Tibial artery (tissue), 4 donors: ENCODE results near the gene SLC37A1.

Experiments
- DNase-seq, 2 donors: peaks; one replicate each; pipeline ENCODE4 v3.0.0-alpha.2; 2019
- H3K27ac ChIP-seq, 2 donors: fragments of 200-600 bp; sonication (generic) in 1 of 2; 1 replicate in 1 of 2; 2 replicates in 1 of 2; pipeline ENCODE4 v1.5.1; 2018 to 2019; ENCODE audit warnings: mild to moderate bottlenecking in 1 of 2
- H3K27me3 ChIP-seq, 2 donors: fragments of 200-600 bp; sonication (generic) in 1 of 2; one replicate each; pipeline versions ENCODE4 v1.5.1 to v1.6.0; 2016 to 2019
- H3K36me3 ChIP-seq, 3 donors: fragments of 200-600 bp; sonication (generic) in 2 of 3; one replicate each; pipeline ENCODE4 v1.5.1; 2016 to 2019; ENCODE audit warnings: mild to moderate bottlenecking in 2 of 3
- H3K4me1 ChIP-seq, 4 donors: fragments of 200-600 bp; sonication (generic) in 2 of 4; 1 replicate in 3 of 4; 2 replicates in 1 of 4; pipeline ENCODE4 v1.5.1; 2016 to 2019
- H3K4me3 ChIP-seq, 2 donors: fragments of 200-600 bp; sonication (generic) in 1 of 2; 1 replicate in 1 of 2; 2 replicates in 1 of 2; pipeline ENCODE4 v1.5.1; 2018 to 2019; ENCODE audit warnings: mild to moderate bottlenecking in 2 of 2
- H3K9me3 ChIP-seq, 3 donors: fragments of 200-600 bp; sonication (generic) in 1 of 3; one replicate each; pipeline ENCODE4 v1.5.1; 2016 to 2019
- intact Hi-C: fragments of 100-400 bp; cut with DNase I; formaldehyde crosslinking; loops from one replicate; pipeline ENCODE4 v1.15.0; 2023; ENCODE audit warnings: low total_unique reads
- TF ChIP-seq, protein P1 (sequence below), 2 experiments: fragments of 200-600 bp in 1 of 2; fragments of 450-650 bp in 1 of 2; IDR thresholded peaks; one replicate each; pipeline ENCODE4 v1.5.1; 2017 to 2019; ENCODE audit warnings: antibody characterized with exemption in 2 of 2, mild to moderate bottlenecking in 1 of 2, moderate library complexity in 1 of 2

SLC37A1 gene

DNA sequence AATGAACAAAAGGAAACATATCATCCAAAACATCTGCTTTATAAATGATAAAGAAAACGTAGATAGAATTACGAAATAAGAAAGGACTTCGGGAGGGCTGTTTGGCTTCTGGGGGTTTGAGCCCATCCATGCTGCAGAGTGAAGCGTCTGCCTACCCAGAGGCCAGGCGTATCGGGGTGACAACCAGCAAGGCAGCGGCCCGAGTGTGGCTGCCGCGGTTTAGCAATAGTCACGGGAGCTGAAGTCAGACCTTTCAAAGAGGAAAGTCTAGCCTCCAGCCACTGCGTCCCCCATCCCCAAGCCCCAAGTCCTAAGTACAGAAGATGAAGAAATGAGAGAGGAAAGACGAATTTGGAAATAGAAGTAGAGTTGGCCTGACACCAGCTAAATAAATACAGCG is 8.6 kb downstream of the SLC37A1 start:
- Histone ChIP-seq H3K27ac (no peak overlapping the region), H3K4me3 (no peak overlapping the region)
- intact Hi-C loops = no loop called here

DNA sequence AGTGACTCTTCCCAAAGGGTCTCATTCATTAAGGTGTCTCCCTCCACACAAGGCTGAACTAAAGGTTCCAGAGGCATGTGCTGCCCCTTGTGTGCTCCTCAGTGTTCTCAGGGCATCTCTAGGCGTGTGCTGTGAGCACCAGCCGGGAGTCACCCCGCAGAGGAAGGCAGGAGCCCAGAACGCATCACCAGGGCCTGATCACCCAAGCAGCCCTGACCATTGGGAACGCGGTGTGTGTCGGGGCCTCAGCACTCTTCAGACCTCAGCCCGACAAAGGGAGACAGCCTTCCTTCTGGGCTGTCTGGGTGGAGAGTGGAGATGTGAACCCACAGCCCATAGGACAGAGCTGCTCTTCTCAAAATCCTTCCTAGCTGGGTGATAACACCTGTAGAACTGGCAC is 9.1 kb downstream of the SLC37A1 start:
- Histone ChIP-seq H3K9me3 (no peaks in the 10 kb centered on the region), H3K4me3 (no peak overlapping the region), H3K36me3 (peaks cover 0 to 31% (median 15%) of the 10 kb centered on the region in 3 donors), H3K4me1 (peaks cover 0 to 33% (median 20%) of the 10 kb centered on the region in 4 donors), H3K27ac (no peak overlapping the region), H3K27me3 (no peaks in the 10 kb centered on the region)
- intact Hi-C loops = no loop called here
- DNase-seq = peak in 1 of 2 donors; percentile 51
- TF ChIP-seq, protein P1, sequence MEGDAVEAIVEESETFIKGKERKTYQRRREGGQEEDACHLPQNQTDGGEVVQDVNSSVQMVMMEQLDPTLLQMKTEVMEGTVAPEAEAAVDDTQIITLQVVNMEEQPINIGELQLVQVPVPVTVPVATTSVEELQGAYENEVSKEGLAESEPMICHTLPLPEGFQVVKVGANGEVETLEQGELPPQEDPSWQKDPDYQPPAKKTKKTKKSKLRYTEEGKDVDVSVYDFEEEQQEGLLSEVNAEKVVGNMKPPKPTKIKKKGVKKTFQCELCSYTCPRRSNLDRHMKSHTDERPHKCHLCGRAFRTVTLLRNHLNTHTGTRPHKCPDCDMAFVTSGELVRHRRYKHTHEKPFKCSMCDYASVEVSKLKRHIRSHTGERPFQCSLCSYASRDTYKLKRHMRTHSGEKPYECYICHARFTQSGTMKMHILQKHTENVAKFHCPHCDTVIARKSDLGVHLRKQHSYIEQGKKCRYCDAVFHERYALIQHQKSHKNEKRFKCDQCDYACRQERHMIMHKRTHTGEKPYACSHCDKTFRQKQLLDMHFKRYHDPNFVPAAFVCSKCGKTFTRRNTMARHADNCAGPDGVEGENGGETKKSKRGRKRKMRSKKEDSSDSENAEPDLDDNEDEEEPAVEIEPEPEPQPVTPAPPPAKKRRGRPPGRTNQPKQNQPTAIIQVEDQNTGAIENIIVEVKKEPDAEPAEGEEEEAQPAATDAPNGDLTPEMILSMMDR (IDR thresholded peaks at IDR 0.05) = no peak

More for the DNA sequence above, 8.6 kb downstream of the SLC37A1 start:
- TF ChIP-seq, protein P1 (IDR thresholded peaks at IDR 0.05) = no peak
- DNase-seq = peak in 1 of 2 donors; percentile 55
- Histone ChIP-seq H3K4me1 (peaks cover 0 to 29% (median 16%) of the 10 kb centered on the region in 4 donors), H3K27me3 (no peaks in the 10 kb centered on the region), H3K9me3 (no peaks in the 10 kb centered on the region), H3K36me3 (peaks cover 0 to 31% (median 15%) of the 10 kb centered on the region in 3 donors)

DNA sequence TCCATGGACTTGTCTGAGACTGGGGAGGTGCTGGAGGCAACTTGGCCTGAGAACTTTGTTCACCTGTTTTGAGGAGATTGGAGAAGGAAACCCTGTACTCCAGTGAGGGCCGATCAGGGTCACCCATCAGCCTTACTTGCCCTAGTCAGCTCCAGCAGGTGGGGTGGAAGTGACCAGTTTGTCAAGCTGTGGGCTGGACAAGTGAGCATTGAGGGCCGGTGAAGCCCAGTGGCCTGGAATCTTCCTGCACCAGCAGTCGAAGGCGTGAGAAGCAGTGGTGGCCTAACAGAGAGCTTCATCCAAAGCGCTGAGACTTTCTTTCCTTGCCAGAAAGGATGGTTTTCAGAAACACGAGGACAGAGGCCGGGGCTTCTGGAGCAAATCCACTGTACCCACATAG is 9.6 kb downstream of the SLC37A1 start:
- H3K27ac ChIP-seq = no peak overlapping the region
- H3K27me3 ChIP-seq = no peaks in the 10 kb centered on the region
- DNase-seq = peak in 1 of 2 donors; percentile 44
- H3K4me1 ChIP-seq = peaks cover 0 to 33% (median 21%) of the 10 kb centered on the region in 4 donors
- H3K36me3 ChIP-seq = peaks cover 0 to 31% (median 15%) of the 10 kb centered on the region in 3 donors
- TF ChIP-seq, protein P1 (IDR thresholded peaks at IDR 0.05) = no peak
- no peak overlapping the region for H3K4me3 ChIP-seq
- no peaks in the 10 kb centered on the region for H3K9me3 ChIP-seq
- intact Hi-C loops = no loop called here

DNA sequence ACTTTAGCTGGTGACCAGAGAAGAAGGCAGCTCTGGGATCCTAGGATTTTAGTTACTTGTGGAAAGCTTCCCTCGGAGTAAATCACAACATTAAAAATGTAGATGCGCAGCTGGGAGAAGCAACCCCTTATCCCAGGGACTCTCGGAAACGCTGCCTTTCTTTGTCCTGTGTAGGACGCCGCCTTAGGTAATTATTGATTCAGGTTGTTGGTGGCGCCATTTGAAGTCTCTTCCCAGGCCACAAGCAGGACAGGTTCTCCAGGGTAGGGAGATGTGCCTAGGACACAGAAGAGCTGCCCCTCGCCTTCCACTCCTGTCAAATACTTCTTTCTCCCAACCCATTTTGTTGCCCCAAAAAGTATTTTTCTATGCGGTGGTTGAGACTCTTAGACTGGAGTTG is 10.3 kb downstream of the SLC37A1 start:
- DNase-seq = peak in 1 of 2 donors; percentile 42
- H3K9me3 ChIP-seq = no peaks in the 10 kb centered on the region
- H3K4me1 ChIP-seq = peaks cover 0 to 34% (median 22%) of the 10 kb centered on the region in 4 donors
- H3K36me3 ChIP-seq = peaks cover 0 to 26% (median 9%) of the 10 kb centered on the region in 3 donors
- TF ChIP-seq, protein P1 (IDR thresholded peaks at IDR 0.05) = no peak
- no peaks in the 10 kb centered on the region for H3K27me3 ChIP-seq
- H3K27ac ChIP-seq = peak overlapping the region; percentile 84 to 85
- intact Hi-C loops = no loop called here
- H3K4me3 ChIP-seq = peak overlapping the region in 1 of 2 donors; percentile 54

DNA sequence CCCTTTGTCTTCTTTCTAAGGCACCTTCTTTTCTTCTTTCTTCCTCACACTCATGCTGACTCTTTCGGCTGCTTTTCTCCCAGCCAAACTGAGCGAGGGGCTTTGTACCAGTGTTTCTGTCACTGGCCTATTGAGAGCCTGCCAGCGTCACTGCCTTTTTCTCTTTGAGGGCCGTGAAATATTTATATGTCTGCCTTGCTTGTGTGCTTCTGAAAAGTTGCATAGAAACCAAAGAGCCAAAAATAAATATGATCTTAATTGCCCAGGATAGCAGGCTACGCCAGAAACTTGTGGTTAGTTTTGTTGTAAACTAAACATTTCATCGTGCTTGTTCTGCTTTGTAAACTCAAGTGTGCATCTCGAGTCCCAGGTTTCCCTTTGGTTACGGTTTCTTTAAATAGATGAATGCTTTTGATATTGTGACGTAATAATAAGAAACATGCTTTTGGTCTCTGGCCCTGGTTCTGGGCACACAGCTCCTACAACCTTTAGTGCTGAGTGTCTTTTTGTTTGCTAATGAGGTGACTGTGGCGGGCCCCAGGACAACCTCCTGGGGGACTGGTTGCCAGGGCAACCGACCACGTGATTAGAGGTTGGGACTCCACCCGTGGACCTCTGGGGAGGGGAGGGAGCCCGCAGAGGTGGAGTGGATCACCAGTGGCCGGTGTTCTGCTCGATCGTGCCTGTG is 10.8 kb downstream of the SLC37A1 start:
- peak overlapping the region; percentile 46 to 54 for H3K4me3 ChIP-seq
- peak; percentile 69 to 86 for DNase-seq

More for the DNA sequence above, 10.8 kb downstream of the SLC37A1 start:
- Histone ChIP-seq H3K27me3 (no peaks in the 10 kb centered on the region), H3K36me3 (peaks cover 0 to 20% (median 5%) of the 10 kb centered on the region in 3 donors), H3K9me3 (no peaks in the 10 kb centered on the region), H3K27ac (peak overlapping the region; percentile 84 to 85), H3K4me1 (peaks cover 0 to 34% (median 22%) of the 10 kb centered on the region in 4 donors)
- intact Hi-C loops = no loop called here
- TF ChIP-seq, protein P1 (IDR thresholded peaks at IDR 0.05) = no peak
